GM19468 (cell line): ENCODE measurements around the gene ECM2.

Experiments
- ATAC-seq: cut with Tn5 transposase; IDR thresholded peaks from one replicate; pipeline ENCODE4 v1.9.1; 2021; ENCODE audit warnings: mild to moderate bottlenecking, moderate library complexity, moderate number of reproducible peaks; ENCODE audit not compliant: unreplicated experiment; ENCODE audit errors: extremely low read depth

The ECM2 gene

GRCh38 chr9:92503156-92503555 is 32.6 kb downstream of the ECM2 start:
- no peak for ATAC-seq

- ATAC-seq: no peak
These were observed 34.0 kb downstream of the ECM2 start for GRCh38 chr9:92501671-92502393.

- no peak for ATAC-seq
These were observed 35.1 kb downstream of the ECM2 start for GRCh38 chr9:92500725-92501124.

- no peak for ATAC-seq
These were observed 36.1 kb downstream of the ECM2 start for GRCh38 chr9:92499701-92500100.

- ATAC-seq: no peak
These were observed 39.2 kb downstream of the ECM2 start for GRCh38 chr9:92496396-92497176.

- ATAC-seq: no peak
These were observed 40.9 kb downstream of the ECM2 start for GRCh38 chr9:92494856-92495255.

GRCh38 chr9:92493749-92494387 is 41.9 kb downstream of the ECM2 start:
- ATAC-seq: no peak

- ATAC-seq: no peak
These were observed 42.9 kb downstream of the ECM2 start for GRCh38 chr9:92492781-92493401.

- ATAC-seq: no peak
These were observed 46.9 kb downstream of the ECM2 start for GRCh38 chr9:92488681-92489550.

- no peak for ATAC-seq
These were observed 49.4 kb downstream of the ECM2 start for GRCh38 chr9:92486371-92486770.

- ATAC-seq: no peak
These were observed 51.2 kb downstream of the ECM2 start for GRCh38 chr9:92484563-92484962.

- ATAC-seq: no peak
These were observed 51.9 kb downstream of the ECM2 start for GRCh38 chr9:92483627-92484545.

GRCh38 chr9:92482805-92483204 is 53.0 kb downstream of the ECM2 start:
- no peak for ATAC-seq

GRCh38 chr9:92482329-92482728 is 53.5 kb downstream of the ECM2 start, which contains the start of gene ASPN:
TSS of gene ASPN (minus strand) at chr9:92482506.
- ATAC-seq: no peak

- ATAC-seq: no peak
These were observed 54.7 kb downstream of the ECM2 start for GRCh38 chr9:92480986-92481633.

- ATAC-seq: no peak
These were observed 55.5 kb downstream of the ECM2 start for GRCh38 chr9:92480291-92480771.

GRCh38 chr9:92479346-92479745 is 56.4 kb downstream of the ECM2 start:
- ATAC-seq: no peak

GRCh38 chr9:92478783-92479182 is 57.0 kb downstream of the ECM2 start:
- no peak for ATAC-seq
